GM18505 (cell line): ENCODE data around the gene EFCAB6.

Experiments
- ATAC-seq: cut with Tn5 transposase; IDR thresholded peaks from one replicate; pipeline ENCODE4 v1.9.1; 2021; ENCODE audit not compliant: unreplicated experiment
- POLR2A ChIP-seq: IDR thresholded peaks from 4 replicates; pipeline ENCODE4 v1.6.1; 2011; ENCODE audit warnings: borderline replicate concordance; ENCODE audit not compliant: insufficient read depth, insufficient read length; ENCODE audit errors: extremely low read depth

EFCAB6 gene

GRCh38 chr22:43733138-43733537, 79.0 kb downstream of the EFCAB6 start:
- no peak for TF ChIP-seq POLR2A
- no peak for ATAC-seq

DNA sequence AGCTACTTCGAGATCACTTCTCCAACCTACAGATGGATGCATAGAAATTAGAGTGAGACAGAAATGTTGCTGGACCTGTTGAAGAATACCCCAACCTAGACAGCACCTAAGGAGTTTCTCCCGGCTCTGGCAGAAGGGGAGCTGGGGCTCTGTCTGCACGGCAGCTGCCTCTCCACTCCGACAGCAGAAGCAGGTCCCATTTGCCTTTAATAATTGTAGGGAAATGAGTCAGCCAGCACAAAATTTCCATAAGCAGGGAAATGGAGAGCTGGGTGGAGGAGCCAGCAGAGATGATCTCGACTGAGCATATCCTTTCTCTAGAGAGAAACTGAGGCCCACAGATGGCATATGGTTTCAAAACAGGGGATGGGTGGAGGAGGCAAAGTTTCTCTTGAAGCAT, 80.1 kb downstream of the EFCAB6 start:
- TF ChIP-seq POLR2A, result no peak
- ATAC-seq, result no peak

GRCh38 chr22:43726964-43727543, 85.1 kb downstream of the EFCAB6 start:
- ATAC-seq, result no peak
- TF ChIP-seq POLR2A, result no peak

GRCh38 chr22:43726322-43726721, 85.8 kb downstream of the EFCAB6 start:
- no peak for TF ChIP-seq POLR2A
- ATAC-seq, result no peak

DNA sequence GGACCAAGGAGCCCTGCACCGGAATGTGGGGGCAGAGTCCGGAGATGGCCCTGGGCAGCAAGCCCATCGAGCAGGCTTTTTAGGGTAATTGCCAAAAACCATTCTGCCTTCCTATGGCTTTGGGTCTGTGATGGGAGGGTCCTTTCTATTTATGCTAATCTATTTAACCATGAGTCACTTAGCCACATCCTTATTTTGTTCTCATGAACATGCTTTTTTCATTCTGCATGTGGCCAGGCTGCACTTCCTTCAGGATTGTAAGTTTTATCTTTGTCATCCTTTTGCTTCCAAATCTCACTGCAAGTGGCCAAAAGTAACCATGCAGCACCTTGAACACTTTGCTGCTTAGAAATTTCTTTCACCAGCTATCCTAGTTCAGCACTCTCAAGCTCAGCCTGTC, 88.3 kb downstream of the EFCAB6 start:
- ATAC-seq, result no peak
- no peak for TF ChIP-seq POLR2A

- ATAC-seq, result no peak
- no peak for TF ChIP-seq POLR2A
These were observed 89.7 kb downstream of the EFCAB6 start for GRCh38 chr22:43722444-43722843.

DNA sequence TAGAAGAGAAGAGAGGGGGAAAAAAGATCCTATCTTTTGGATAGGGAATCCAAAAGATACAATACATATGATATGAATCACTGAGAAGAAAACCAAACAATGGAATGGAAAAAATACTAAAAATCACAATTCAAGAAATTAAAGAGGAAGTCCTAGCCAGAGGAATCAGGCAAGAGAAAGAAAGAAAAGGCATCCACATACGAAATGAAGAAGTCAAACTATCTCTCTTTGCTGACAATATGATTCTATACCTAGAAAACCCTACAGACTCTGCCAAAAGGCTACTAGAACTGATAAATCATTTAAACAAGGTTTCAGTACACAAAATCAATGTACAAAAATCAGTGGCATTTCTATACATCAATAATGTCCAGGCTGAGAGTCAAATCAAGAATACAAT, 91.4 kb downstream of the EFCAB6 start:
- no peak for ATAC-seq
- TF ChIP-seq POLR2A, result no peak

DNA sequence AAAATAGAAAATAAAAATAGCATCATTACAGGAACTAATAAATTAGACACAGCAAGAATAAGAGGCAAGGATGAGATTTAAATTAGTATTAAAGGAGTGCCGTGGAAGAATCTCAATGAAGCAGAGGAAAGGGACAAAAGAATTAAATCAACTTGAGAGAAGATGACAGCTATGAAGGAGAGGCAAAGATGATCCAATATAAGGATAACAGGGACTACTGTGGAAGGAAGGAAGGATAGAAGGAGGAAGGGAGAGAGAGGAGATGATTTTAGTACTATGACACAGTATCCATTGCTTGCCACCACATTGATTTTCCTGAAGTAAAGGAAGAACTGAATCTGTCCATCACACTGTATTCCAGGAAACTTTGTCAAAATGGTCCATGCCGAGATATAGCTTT, 98.0 kb downstream of the EFCAB6 start:
- no peak for TF ChIP-seq POLR2A
- ATAC-seq, result no peak

DNA sequence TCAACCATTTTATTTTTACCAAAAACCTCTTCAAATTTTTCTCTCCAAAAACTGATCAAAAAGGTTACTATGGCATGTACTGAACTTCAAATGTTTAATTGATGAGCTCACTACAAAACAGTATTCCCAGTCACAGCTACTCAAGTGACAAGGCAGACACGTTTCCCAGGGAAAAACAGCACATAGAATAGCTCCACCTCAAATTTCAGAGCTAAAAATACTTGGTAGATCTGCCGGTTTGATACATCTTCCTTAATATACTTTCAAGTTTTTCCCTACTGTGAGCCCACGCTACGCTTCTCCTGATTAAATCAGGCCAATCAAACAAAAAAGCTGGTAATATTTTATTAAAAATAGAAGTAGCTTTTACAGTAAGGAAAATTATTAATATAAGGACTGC, 100.4 kb downstream of the EFCAB6 start:
- TF ChIP-seq POLR2A, result no peak
- ATAC-seq, result no peak

GRCh38 chr22:43707648-43708047, 104.5 kb downstream of the EFCAB6 start:
- no peak for TF ChIP-seq POLR2A
- ATAC-seq, result no peak

- no peak for TF ChIP-seq POLR2A
- no peak for ATAC-seq
These were observed 105.4 kb downstream of the EFCAB6 start for GRCh38 chr22:43706571-43707328.

DNA sequence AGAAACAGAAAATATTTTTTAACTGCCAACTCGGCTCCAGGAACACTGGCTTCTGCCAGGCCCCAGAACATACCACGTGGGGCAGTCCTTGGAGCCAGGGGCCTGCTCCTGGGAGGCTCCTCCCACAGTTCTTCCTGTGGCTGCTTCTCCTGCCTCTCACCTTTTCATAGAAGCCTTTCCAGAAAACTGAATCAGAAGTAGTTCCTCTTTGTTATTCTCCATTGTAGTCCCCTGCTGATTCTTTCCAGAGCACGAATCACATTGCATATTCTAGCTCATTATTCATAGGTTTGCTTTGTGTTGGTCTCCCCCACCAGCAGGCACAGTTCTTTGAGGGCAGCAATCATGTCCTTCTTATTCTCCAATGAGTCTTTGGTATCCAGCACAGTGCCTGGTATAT, 106.0 kb downstream of the EFCAB6 start:
- ATAC-seq, result no peak

DNA sequence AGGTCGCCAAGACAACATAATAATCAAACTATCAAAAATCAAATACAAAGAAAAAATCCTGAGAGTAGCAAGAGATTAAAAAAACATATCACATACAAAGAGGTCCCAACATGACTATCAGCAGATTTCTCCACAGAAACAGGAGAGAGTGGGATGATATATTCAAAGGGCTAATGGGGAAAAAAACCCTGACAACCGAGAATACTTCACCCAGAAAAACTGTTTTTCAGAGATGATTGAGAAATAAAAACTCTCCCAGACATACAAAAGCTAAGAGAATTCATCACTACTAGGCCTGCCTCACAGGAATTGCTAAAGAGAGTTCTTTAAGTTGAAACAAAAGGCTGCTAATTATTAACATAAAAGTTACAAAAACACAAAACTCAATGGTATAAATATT, 108.1 kb downstream of the EFCAB6 start:
- no peak for TF ChIP-seq POLR2A
- no peak for ATAC-seq

More for the DNA sequence above, 106.0 kb downstream of the EFCAB6 start:
- no peak for TF ChIP-seq POLR2A

- TF ChIP-seq POLR2A, result no peak
- no peak for ATAC-seq
These were observed 113.7 kb downstream of the EFCAB6 start for GRCh38 chr22:43698403-43698802.

DNA sequence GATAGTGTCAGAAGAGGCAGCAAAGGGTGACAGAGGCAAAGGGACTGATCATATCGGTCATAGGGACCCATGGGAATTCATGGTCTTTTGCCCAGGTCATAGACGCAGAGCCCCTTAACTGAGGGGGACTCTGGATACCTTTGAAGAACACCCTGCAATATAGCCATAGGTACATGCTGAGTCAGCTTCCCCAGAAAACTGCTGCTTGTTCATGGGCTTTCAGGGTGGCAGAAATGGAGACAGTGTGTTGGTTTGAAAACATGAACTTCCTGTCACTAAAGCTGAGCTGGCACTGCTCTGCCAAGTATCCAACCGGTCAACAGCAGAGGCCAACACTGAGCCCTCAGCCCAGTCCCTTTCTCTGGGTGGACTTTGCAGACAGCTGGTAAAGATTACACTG, 114.2 kb downstream of the EFCAB6 start:
- no peak for ATAC-seq

GRCh38 chr22:43693249-43693648, 118.9 kb downstream of the EFCAB6 start:
- ATAC-seq, result no peak
- no peak for TF ChIP-seq POLR2A

More for the DNA sequence above, 114.2 kb downstream of the EFCAB6 start:
- TF ChIP-seq POLR2A, result no peak

DNA sequence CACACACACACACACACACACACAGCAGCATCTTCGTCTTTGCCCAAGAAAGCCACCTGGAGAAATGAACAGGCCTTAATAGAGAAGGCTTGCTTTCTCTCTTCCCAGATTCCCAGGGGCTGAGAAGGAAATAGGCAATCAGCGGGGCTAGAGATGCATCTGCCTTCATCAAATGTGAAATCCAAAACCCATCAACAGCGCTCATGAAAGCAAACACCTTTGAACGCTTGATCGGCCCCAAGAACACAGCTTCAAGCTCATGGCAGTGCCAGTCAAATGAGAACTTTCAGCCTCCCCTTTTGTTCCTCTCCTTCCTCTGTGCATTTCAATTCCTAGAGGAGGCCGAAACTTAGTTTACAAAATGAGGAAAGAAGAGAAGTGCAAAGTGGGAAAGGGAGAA, 122.7 kb downstream of the EFCAB6 start:
- TF ChIP-seq POLR2A, result no peak
- ATAC-seq, result no peak
